Activated naive CD4-positive, alpha-beta T cell treated with anti-CD3 and anti-CD28 coated beads, Interleukin-2, amount 50 U/mL, for 72 hours (primary cell): ENCODE measurements around the gene SUCLG2. TPM values are rescaled to one million over a fixed set of nuclear protein-coding genes. Genes with fewer than 3 reads are reported as not detected.
A peak's percentile ranks its signal among the peaks of the same experiment; 100 is the strongest.

Experiments used
- ATAC-seq, 2 donors: fragments of 150-1000 bp; cut with Tn5 transposase; 2 replicates each; pipeline ENCODE4 v1.10.0; 2021; ENCODE audit warnings: mild to moderate bottlenecking in 2 of 2, moderate library complexity in 2 of 2
- DNase-seq, 2 donors: peaks; one replicate each; pipeline ENCODE4 v3.0.0; 2021 to 2022; ENCODE audit warnings: low spot score in 2 of 2
- H3K27ac Mint-ChIP-seq, 2 donors: one replicate each; pipeline ENCODE4 v1.8.0; 2022; ENCODE audit warnings: mild to moderate bottlenecking in 2 of 2, mixed read lengths in 2 of 2
- H3K36me3 Mint-ChIP-seq, 2 donors: one replicate each; pipeline ENCODE4 v1.8.0; 2022; ENCODE audit warnings: mixed read lengths in 2 of 2
- H3K9me3 Mint-ChIP-seq, 2 donors: one replicate each; pipeline ENCODE4 v1.8.0; 2022; ENCODE audit warnings: mixed read lengths in 2 of 2
- total RNA-seq, 2 donors: library from RNA; stranded (reverse); gene quantifications; one replicate each; pipeline ENCODE4 v1.2.3, GENCODE V29; 2022

SUCLG2 gene
- total RNA-seq, 2 donors from 2014 or later = 48.1 to 70.6 TPM

DNA sequence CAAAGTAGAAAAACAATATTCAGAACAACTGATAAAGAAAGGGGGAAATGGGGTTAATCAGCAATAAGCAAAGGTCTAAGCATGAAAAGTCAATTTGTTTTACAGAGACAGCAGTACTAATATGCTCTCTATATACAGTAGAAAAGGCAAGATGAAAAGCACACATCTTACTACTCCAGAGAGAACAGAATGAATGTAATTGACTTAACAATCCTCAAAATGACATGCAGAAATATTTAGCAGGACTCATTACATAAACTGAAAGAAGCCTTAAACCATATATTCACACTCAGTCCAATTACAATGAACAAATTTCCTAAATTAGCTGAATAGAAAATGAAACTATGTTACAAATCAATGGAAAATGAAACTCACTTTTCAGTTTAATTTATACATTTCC, 319.8 kb downstream of the SUCLG2 start:
- Mint-ChIP-seq H3K27ac (no peak overlapping the region), H3K9me3 (peaks cover 26 to 36% of the 10 kb centered on the region in 2 donors), H3K36me3 (peaks cover 29 to 36% of the 10 kb centered on the region in 2 donors)
- ATAC-seq (peak; percentile 59 to 95), DNase-seq (no peak)

DNA sequence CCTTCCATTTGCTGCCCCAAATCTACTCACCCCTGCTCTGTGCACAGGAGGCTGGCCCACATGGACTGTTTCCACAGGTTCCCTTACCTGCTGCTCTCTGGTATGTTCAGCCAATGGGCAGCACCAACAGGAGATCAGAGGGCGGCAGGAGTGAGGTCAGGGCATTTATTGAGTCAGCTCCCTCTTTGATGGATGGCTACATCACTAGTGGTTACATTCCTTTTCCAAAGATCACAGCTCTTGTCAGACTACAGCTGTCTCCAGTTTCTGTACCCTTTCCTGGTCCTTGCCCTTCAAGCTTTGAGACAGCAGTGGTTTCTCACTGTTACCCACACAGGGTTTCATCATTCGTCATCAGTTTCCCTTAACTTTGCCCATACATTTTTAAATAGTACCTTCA, 325.1 kb downstream of the SUCLG2 start:
- peaks cover 0 to 6% of the 10 kb centered on the region in 2 donors for H3K36me3 Mint-ChIP-seq
- DNase-seq = peak; percentile 42 to 73
- H3K9me3 Mint-ChIP-seq = peaks cover 0 to 10% of the 10 kb centered on the region in 2 donors
- ATAC-seq = peak; percentile 97 to 98
- H3K27ac Mint-ChIP-seq = no peak overlapping the region

- H3K36me3 Mint-ChIP-seq = peaks cover 0 to 8% of the 10 kb centered on the region in 2 donors
- ATAC-seq = no peak
- peaks cover 0 to 10% of the 10 kb centered on the region in 2 donors for H3K9me3 Mint-ChIP-seq
- DNase-seq = no peak
- H3K27ac Mint-ChIP-seq = no peak overlapping the region
These were observed 326.8 kb downstream of the SUCLG2 start for GRCh38 chr3:67327582-67327981.

- no peak for ATAC-seq
- H3K9me3 Mint-ChIP-seq = peaks cover 0 to 11% of the 10 kb centered on the region in 2 donors
These were observed 329.2 kb downstream of the SUCLG2 start for GRCh38 chr3:67325231-67325630.

More at GRCh38 chr3:67325231-67325630, 329.2 kb downstream of the SUCLG2 start:
- no peak for DNase-seq
- Mint-ChIP-seq H3K27ac (no peak overlapping the region), H3K36me3 (peaks cover 0 to 5% of the 10 kb centered on the region in 2 donors)
